Ovary (tissue), 9 donors: ENCODE results near the gene CALR3. TPM values are rescaled to one million over a fixed set of nuclear protein-coding genes. Genes with fewer than 3 reads are reported as not detected.

Source experiments
- DNase-seq, 5 donors: peaks; one replicate each; pipeline ENCODE4 v3.0.0-alpha.2; 2019 to 2020
- H3K27ac ChIP-seq, 2 donors: fragments of 200-600 bp; one replicate each; pipeline versions ENCODE4 v1.5.1 to v1.8.0; 2019 to 2022
- H3K27me3 ChIP-seq: fragments of 200-600 bp; one replicate; pipeline ENCODE4 v1.8.0; 2022
- H3K36me3 ChIP-seq: fragments of 200-600 bp; sonication (generic); one replicate; pipeline ENCODE4 v1.5.1; 2019
- H3K4me1 ChIP-seq: one replicate; pipeline ENCODE4 v1.8.1; 2013; ENCODE audit warnings: mild to moderate bottlenecking, moderate library complexity; ENCODE audit not compliant: insufficient read depth
- H3K4me3 ChIP-seq: fragments of 200-600 bp; sonication (generic); one replicate; pipeline ENCODE4 v1.5.1; 2017
- H3K9me3 ChIP-seq, 2 donors: fragments of 200-600 bp in 1 of 2; sonication (generic) in 1 of 2; one replicate each; pipeline versions ENCODE4 v1.5.1 to v1.8.1; 2013 to 2019; ENCODE audit warnings: mild to moderate bottlenecking in 1 of 2, moderate library complexity in 1 of 2
- EP300 ChIP-seq: sonication (generic); formaldehyde crosslinking; IDR thresholded peaks from one replicate; pipeline ENCODE4 v1.6.1; 2017; ENCODE audit warnings: antibody characterized with exemption
- POLR2A ChIP-seq: fragments of 450-650 bp; IDR thresholded peaks from one replicate; pipeline ENCODE4 v1.6.1; 2017; ENCODE audit warnings: antibody characterized with exemption, mild to moderate bottlenecking, moderate library complexity
- WGBS, 3 donors: extraction: QIAGEN DNeasy Blood & Tissue Kit in 1 of 3; methylation state at CpG; one replicate each; pipeline versions ENCODE4 v1.1.5 to v1.1.7; 2013 to 2017; 5-methylcytosine and 5-hydroxymethylcytosine counted together
- intact Hi-C, 4 donors: fragments of 100-400 bp; cut with DNase I; formaldehyde crosslinking; loops; one replicate each; pipeline versions ENCODE4 v1.11.0 to v1.15.1; 2022 to 2023
- polyA plus RNA-seq, 2 donors: library from polyadenylated mRNA; stranded (reverse); fragments of 200-250 nt in 1 of 2; fragments of 350-450 nt in 1 of 2; fragmentation: Illumina TruSeq in 1 of 2; extraction: RNeasy Lipid Tissue Mini Kit (QIAGEN cat#74804) in 1 of 2; gene quantifications; one replicate each; pipeline ENCODE4 v1.2.3, GENCODE V29; 2013 to 2014
- total RNA-seq, 7 donors: library from RNA; depleted of rRNA in 2 of 7; stranded (reverse); fragments of >200 nt in 2 of 7; fragmentation: NEBNext Ultra II Directional in 3 of 7; extraction: Animal tissue kit (Norgen Biotek cat#: 25700) in 3 of 7; gene quantifications; one replicate each; pipeline versions ENCODE4 v1.1.0 to v1.2.4, GENCODE V29; 2016 to 2023
- TF ChIP-seq, protein P1 (sequence below), 3 donors: fragments of 450-650 bp in 2 of 3; fragments of 200-600 bp in 1 of 3; IDR thresholded peaks; one replicate each; pipeline versions ENCODE4 v1.5.1 to v1.8.0; 2016 to 2022; ENCODE audit warnings: antibody characterized with exemption in 3 of 3, mild to moderate bottlenecking in 1 of 3
- donor health status: DM: no; HTN: no; CAD: no; lungs with moderate emphysema.
- donor health status: DM: no; HTN: no; CAD: no.
- donor health status: Bipolar disorder and iron deficiency.
- donor health status: DM: yes; HTN: yes; CAD: no.
- donor health status: DM: no; HTN: no; CAD: no.
- donor health status: DM: yes; HTN: yes; CAD: no.

Gene CALR3
- total and polyA plus RNA-seq, 9 donors: not detected

DNA sequence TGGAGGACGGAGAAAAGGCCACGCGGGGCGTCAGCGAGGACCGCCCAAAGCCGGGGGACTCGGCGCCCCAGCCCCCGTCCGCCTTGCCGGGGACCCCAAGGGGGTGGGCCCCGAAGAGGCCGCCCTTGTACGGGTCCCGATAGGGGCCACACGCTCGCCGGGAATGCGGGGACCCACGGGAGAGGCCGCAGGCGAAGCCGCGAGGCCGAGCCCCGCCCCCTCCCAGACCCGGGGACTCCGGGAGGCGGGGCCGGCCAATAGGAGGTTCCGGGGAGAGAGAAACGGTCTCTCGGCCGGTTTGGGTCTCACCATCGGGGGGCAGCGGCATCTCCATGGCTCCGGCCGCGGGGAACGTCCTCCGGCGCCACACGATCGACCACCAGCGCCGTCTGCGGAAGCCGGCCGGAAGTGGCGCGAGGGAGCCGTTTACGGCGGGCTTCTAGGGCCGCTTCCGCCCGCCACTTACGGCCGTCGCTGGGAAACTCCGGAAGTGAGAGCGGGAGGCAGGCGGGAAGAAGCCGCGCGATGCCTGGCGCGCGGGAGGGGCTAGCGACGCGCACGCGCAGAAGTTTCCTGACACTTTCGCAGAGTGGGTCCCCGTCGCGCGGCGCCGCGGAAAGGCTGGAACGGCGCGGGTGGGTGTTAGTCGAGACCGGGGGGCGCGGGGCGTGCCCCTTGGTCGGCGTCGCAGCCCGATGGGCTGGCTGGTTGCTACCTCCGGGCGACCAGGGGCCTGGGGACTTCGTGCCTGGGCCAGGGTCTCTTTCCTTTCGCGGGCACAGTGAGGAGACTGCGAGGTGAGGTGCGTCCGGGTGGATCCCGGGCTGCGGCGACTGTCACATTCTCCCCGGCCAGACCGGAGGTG lies 46.3 kb upstream of the CALR3 start, which contains the start of gene CHERP:
TSS of gene CHERP (minus strand) at position 393 of the 865 bp plus-strand sequence. CDS start at position 334, 59 bp downstream.
- TF ChIP-seq, protein P1, sequence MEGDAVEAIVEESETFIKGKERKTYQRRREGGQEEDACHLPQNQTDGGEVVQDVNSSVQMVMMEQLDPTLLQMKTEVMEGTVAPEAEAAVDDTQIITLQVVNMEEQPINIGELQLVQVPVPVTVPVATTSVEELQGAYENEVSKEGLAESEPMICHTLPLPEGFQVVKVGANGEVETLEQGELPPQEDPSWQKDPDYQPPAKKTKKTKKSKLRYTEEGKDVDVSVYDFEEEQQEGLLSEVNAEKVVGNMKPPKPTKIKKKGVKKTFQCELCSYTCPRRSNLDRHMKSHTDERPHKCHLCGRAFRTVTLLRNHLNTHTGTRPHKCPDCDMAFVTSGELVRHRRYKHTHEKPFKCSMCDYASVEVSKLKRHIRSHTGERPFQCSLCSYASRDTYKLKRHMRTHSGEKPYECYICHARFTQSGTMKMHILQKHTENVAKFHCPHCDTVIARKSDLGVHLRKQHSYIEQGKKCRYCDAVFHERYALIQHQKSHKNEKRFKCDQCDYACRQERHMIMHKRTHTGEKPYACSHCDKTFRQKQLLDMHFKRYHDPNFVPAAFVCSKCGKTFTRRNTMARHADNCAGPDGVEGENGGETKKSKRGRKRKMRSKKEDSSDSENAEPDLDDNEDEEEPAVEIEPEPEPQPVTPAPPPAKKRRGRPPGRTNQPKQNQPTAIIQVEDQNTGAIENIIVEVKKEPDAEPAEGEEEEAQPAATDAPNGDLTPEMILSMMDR (IDR thresholded peaks at IDR 0.05): peak in 1 of 3 donors; percentile 29
- TF ChIP-seq EP300 (no peak), POLR2A (peak; percentile 80)
- H3K4me1 ChIP-seq: peaks cover 10% of the 10 kb centered on the region

DNA sequence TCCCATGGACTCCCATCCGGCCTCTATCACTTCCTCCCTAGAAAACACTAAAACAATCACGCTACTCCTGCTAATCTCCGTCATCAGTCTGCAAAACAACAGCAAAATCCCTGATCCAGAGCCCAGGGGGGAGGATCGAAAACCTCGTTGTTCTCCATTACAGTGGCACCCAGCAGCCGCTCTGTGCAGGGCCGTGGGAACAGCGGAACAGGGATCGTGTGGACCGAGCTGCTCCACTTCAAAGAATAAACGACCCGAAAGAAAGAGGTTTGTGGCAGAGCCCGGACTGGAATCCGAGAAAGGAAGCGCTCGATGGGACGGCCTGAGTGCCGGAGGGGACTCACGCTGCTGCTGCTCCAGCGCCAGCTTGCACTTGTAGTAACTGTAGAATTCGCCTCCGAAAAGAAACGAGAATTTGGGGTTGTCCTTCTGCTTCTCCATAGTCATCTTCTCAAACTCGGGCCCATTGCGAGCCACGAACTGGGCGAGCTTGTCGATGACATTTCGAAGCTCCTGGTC lies 45.6 kb upstream of the CALR3 start:
- Histone ChIP-seq H3K27ac (peak overlapping the region; percentile 76 to 78), H3K9me3 (no peaks in the 10 kb centered on the region), H3K27me3 (no peaks in the 10 kb centered on the region), H3K4me3 (peak overlapping the region; percentile 84), H3K36me3 (no peaks in the 10 kb centered on the region), H3K4me1 (peaks cover 10% of the 10 kb centered on the region)
- TF ChIP-seq EP300 (no peak), POLR2A (no peak)
- TF ChIP-seq, protein P1 (IDR thresholded peaks at IDR 0.05): no peak
- 0 to 1% (median 1%) methylated on average over 29 of the region's 29 CpGs for WGBS, 3 donors
- intact Hi-C loops: no loop called here
- DNase-seq: no peak

More for the DNA sequence above, 46.3 kb upstream of the CALR3 start, which contains the start of gene CHERP:
- peak within 1 kb of the TSS; percentile 84 for H3K4me3 ChIP-seq
- H3K36me3 ChIP-seq: no peaks in the 10 kb centered on the region
- peak within 1 kb of the TSS; percentile 76 to 78 for H3K27ac ChIP-seq
- intact Hi-C loops: no loop called here
- no peaks in the 10 kb centered on the region for H3K27me3 ChIP-seq
- WGBS, 3 donors: 0% methylated on average over 71 to 108 of the region's 108 CpGs
- H3K9me3 ChIP-seq: no peaks in the 10 kb centered on the region
- peak; percentile 92 to 96 (median 94) for DNase-seq

DNA sequence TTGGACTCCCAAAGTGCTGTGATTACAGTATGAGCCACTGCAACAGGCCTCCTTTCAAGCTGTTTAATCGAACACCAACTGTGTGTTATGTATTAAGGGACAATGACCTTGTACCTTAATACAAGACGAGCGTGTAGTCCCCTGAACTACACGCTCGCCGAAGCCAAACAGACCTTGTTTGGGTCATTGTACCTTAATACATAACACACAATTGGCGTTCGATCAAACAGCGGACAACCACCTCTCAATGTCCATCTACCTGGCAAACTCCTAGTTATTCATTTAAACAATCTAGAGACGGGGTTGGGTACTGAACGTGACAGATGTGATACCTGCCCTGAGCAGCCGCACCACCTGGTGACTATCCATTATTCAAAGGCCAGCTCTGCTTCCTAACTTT lies 45.0 kb upstream of the CALR3 start:
- intact Hi-C loops: no loop called here
- peak overlapping the region; percentile 84 for H3K4me3 ChIP-seq
- no peaks in the 10 kb centered on the region for H3K36me3 ChIP-seq
- TF ChIP-seq EP300 (no peak), POLR2A (no peak)
- TF ChIP-seq, protein P1 (IDR thresholded peaks at IDR 0.05): no peak
- H3K9me3 ChIP-seq: no peaks in the 10 kb centered on the region
- DNase-seq: no peak
- WGBS, 3 donors: 64 to 78% (median 70%) methylated on average over 12 of the region's 12 CpGs
- no peaks in the 10 kb centered on the region for H3K27me3 ChIP-seq
- H3K4me1 ChIP-seq: peaks cover 10% of the 10 kb centered on the region
- no peak overlapping the region for H3K27ac ChIP-seq

DNA sequence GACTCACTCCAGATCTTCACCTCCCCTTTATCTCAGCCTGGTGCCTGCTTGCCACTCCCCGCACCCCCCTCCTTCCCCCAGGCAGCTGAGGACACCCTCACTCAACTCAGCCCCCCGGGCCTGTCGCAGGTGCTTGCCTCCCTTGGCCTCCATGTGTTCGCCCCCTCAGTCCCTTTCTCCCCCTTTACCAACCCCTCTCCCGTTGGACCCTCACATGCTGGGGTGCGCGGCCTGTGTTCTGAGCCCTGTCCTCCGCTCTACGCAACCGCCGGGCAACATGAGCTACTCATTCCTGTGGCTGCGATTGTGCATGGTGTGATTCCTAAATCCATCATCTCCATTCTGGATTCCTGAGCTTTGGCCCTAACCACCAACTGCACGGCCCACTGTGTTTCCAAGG lies 41.1 kb upstream of the CALR3 start:
- no peaks in the 10 kb centered on the region for H3K9me3 ChIP-seq
- H3K27ac ChIP-seq: no peak overlapping the region
- intact Hi-C loops: no loop called here
- TF ChIP-seq POLR2A (no peak), EP300 (no peak)
- TF ChIP-seq, protein P1 (IDR thresholded peaks at IDR 0.05): no peak
- no peak for DNase-seq
- H3K36me3 ChIP-seq: no peaks in the 10 kb centered on the region
- peaks cover 10% of the 10 kb centered on the region for H3K4me1 ChIP-seq
- WGBS, 3 donors: 81 to 86% (median 83%) methylated on average over 13 of the region's 13 CpGs
- no peak overlapping the region for H3K4me3 ChIP-seq
- no peaks in the 10 kb centered on the region for H3K27me3 ChIP-seq
